ENCODE measurements around the gene ANKRD24. TPM values are rescaled to one million over a fixed set of nuclear protein-coding genes. Genes with fewer than 3 reads are reported as not detected.

ANKRD24 gene
- total and polyA plus RNA-seq, 2 donors (not counting 3 experiments of a cell fraction or from before 2014, with no cell fraction given) = 0.07 to 0.27 TPM

DNA sequence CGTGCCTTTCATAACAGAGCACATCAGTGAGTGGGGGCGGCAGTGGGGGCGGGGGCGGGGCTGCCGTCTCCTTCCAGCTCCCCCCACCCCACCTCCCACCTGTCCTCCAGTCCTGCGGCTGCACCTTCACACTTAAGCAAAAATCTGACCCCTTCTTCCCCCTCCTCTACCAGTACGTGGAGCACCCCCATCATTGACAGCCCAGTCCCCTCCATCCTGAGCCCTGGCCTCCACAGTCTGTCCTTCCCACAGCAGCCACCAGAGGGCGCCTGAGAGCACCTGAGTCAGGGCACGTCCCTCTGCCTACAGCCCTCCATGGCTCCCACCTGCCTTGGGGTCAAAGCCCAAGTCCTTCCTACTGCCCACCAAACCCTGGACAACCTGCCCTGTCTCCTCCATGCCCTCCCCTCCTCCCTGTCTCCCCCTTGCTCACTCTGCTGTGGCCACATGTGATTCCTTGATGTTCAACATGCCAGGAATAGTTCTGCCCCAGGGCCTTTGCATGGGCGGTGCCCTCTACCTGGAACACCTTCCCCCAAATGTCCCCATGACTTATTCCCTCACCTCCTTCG, 50.9 kb downstream of the ANKRD24 start:
- Histone ChIP-seq H3K27ac (ENCODE audit: insufficient read depth, low read depth, low read length) (no peak overlapping the region), H3K9me1 (replicated peaks; ENCODE audit: control insufficient read depth, extremely low read depth, insufficient read depth, low read length) (no peaks in the 10 kb centered on the region), H3K27me3 (ENCODE audit: control insufficient read depth in 2 of 2, insufficient read depth in 2 of 2, low read length in 2 of 2) (peaks cover 0 to 2% of the 10 kb centered on the region in 2 experiments), H3K4me1 (ENCODE audit: control insufficient read depth, extremely low read depth, insufficient read depth, low read length) (no peaks in the 10 kb centered on the region), H3K9me3 (replicated peaks; ENCODE audit: control insufficient read depth, insufficient read depth, low read length) (no peaks in the 10 kb centered on the region), H3K4me3 (replicated peaks in 1 of 3; ENCODE audit: insufficient read depth in 1 of 3, low read depth in 1 of 3, low read length in 3 of 3) (no peak overlapping the region), H3K79me2 (ENCODE audit: control insufficient read depth, insufficient read depth, low read length) (no peaks in the 10 kb centered on the region), H2AFZ (ENCODE audit: low read depth, low read length) (no peak overlapping the region), H3K9ac (replicated peaks; ENCODE audit: extremely low read depth, insufficient read depth, low read length) (no peak overlapping the region), H4K20me1 (replicated peaks; ENCODE audit: control insufficient read depth, extremely low read depth, insufficient read depth, low read length) (no peaks in the 10 kb centered on the region), H3K36me3 (ENCODE audit: control insufficient read depth in 2 of 2, extremely low read depth in 1 of 2, insufficient read depth in 2 of 2, low read length in 2 of 2) (no peaks in the 10 kb centered on the region), H3K4me2 (ENCODE audit: insufficient read depth, low read length) (no peak overlapping the region)
- no TSS peak for BruUV-seq (replicated peaks)
- ChIA-PET CTCF (interaction anchor here (0.7 to 1.6 kb wide), 8 partner anchors 11 to 119 kb away, joined by 3 to 5 read pairs (median 3); partner anchors contain the start of gene YJU2), POLR2A (no interaction called here)
- TF ChIP-seq FOS (IDR thresholded peaks at IDR 0.05; ENCODE audit: borderline replicate concordance, insufficient read depth, low read length) (no peak), JUN (IDR thresholded peaks at IDR 0.05; ENCODE audit: borderline replicate concordance, insufficient read depth, insufficient read length, low read depth) (no peak), POLR2AphosphoS5 (IDR thresholded peaks at IDR 0.05; ENCODE audit: insufficient read depth, low read depth, low read length) (no peak)
- TF ChIP-seq, protein P1, sequence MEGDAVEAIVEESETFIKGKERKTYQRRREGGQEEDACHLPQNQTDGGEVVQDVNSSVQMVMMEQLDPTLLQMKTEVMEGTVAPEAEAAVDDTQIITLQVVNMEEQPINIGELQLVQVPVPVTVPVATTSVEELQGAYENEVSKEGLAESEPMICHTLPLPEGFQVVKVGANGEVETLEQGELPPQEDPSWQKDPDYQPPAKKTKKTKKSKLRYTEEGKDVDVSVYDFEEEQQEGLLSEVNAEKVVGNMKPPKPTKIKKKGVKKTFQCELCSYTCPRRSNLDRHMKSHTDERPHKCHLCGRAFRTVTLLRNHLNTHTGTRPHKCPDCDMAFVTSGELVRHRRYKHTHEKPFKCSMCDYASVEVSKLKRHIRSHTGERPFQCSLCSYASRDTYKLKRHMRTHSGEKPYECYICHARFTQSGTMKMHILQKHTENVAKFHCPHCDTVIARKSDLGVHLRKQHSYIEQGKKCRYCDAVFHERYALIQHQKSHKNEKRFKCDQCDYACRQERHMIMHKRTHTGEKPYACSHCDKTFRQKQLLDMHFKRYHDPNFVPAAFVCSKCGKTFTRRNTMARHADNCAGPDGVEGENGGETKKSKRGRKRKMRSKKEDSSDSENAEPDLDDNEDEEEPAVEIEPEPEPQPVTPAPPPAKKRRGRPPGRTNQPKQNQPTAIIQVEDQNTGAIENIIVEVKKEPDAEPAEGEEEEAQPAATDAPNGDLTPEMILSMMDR (IDR thresholded peaks at IDR 0.05; ENCODE audit: extremely low read depth in 1 of 2, insufficient read depth in 1 of 2, low read depth in 1 of 2, low read length in 2 of 2) = peak; percentile 63 to 80
- DNase-seq (ENCODE audit: low read depth, low spot score) (no peak), FAIRE-seq (peak; percentile 63)
- dilution Hi-C loops (cut with MboI; ENCODE audit: extremely low pct_ligation_motif_present, low sequenced_read_pairs) (no loop called here), intact Hi-C loops (cut with micrococcal nuclease) (loop anchor here (1.0 kb wide), 1 partner anchor 119 kb away; no protein-coding TSS in a partner anchor)
